Measurements from ENCODE around the gene SGIP1.

GRCh38 chr1:66589326-66589725 is 55.4 kb downstream of the SGIP1 start:
- TF ChIP-seq, protein P1, sequence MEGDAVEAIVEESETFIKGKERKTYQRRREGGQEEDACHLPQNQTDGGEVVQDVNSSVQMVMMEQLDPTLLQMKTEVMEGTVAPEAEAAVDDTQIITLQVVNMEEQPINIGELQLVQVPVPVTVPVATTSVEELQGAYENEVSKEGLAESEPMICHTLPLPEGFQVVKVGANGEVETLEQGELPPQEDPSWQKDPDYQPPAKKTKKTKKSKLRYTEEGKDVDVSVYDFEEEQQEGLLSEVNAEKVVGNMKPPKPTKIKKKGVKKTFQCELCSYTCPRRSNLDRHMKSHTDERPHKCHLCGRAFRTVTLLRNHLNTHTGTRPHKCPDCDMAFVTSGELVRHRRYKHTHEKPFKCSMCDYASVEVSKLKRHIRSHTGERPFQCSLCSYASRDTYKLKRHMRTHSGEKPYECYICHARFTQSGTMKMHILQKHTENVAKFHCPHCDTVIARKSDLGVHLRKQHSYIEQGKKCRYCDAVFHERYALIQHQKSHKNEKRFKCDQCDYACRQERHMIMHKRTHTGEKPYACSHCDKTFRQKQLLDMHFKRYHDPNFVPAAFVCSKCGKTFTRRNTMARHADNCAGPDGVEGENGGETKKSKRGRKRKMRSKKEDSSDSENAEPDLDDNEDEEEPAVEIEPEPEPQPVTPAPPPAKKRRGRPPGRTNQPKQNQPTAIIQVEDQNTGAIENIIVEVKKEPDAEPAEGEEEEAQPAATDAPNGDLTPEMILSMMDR (conservative IDR thresholded peaks at IDR 0.05; ENCODE audit: low read depth in 2 of 2), result no peak
- no peak for TF ChIP-seq EZH2 (IDR thresholded peaks at IDR 0.05; ENCODE audit: low read depth, unreplicated experiment)
- TF ChIP-seq, protein P2, sequence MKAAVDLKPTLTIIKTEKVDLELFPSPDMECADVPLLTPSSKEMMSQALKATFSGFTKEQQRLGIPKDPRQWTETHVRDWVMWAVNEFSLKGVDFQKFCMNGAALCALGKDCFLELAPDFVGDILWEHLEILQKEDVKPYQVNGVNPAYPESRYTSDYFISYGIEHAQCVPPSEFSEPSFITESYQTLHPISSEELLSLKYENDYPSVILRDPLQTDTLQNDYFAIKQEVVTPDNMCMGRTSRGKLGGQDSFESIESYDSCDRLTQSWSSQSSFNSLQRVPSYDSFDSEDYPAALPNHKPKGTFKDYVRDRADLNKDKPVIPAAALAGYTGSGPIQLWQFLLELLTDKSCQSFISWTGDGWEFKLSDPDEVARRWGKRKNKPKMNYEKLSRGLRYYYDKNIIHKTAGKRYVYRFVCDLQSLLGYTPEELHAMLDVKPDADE (IDR thresholded peaks at IDR 0.05), result no peak

Data from GM23338 (cell line).